Esophagus squamous epithelium (tissue), 5 donors: ENCODE data around the gene ZSWIM5. TPM values are rescaled to one million over a fixed set of nuclear protein-coding genes. Genes with fewer than 3 reads are reported as not detected.
"Not testable (repeated sequence)": the region's sequence is repeated elsewhere in the genome, so short reads cannot be mapped to it uniquely, and the experiment has no call there.

Experiments
- DNase-seq: peaks from one replicate; lab custom pipeline; 2025; lab: John Stamatoyannopoulos, UW
- H3K27ac ChIP-seq, 4 donors: fragments of 200-600 bp; sonication (generic); one replicate each; pipeline ENCODE4 v1.5.1; 2016 to 2019; ENCODE audit warnings: mild to moderate bottlenecking in 1 of 4
- H3K27me3 ChIP-seq, 4 donors: fragments of 200-600 bp; sonication (generic); 1 replicate in 3 of 4; 2 replicates in 1 of 4; pipeline versions ENCODE4 v1.5.1 to v1.6.0; 2017 to 2021; ENCODE audit warnings: antibody characterized with exemption in 1 of 4
- H3K36me3 ChIP-seq, 3 donors: fragments of 200-600 bp; sonication (generic); one replicate each; pipeline ENCODE4 v1.5.1; 2016 to 2019
- H3K4me1 ChIP-seq, 3 donors: fragments of 200-600 bp; sonication (generic); one replicate each; pipeline ENCODE4 v1.5.1; 2017 to 2019
- H3K4me3 ChIP-seq, 4 donors: fragments of 200-600 bp; sonication (generic); 1 replicate in 3 of 4; 2 replicates in 1 of 4; pipeline ENCODE4 v1.5.1; 2016 to 2019; ENCODE audit warnings: mild to moderate bottlenecking in 2 of 4, moderate library complexity in 1 of 4
- H3K9me3 ChIP-seq, 3 donors: fragments of 200-600 bp; sonication (generic); one replicate each; pipeline ENCODE4 v1.5.1; 2016 to 2019
- POLR2A ChIP-seq, 4 donors: fragments of 450-650 bp; IDR thresholded peaks; one replicate each; pipeline ENCODE4 v1.6.1; 2017; ENCODE audit warnings: antibody characterized with exemption in 4 of 4, mild to moderate bottlenecking in 4 of 4, moderate library complexity in 3 of 4
- WGBS, 2 donors: methylation state at CpG; one replicate each; pipeline ENCODE4 v1.1.5; 2018; 5-methylcytosine and 5-hydroxymethylcytosine counted together
- intact Hi-C: fragments of 100-400 bp; cut with DNase I; formaldehyde crosslinking; loops from one replicate; pipeline ENCODE4 v1.15.0; 2022
- total RNA-seq, 4 donors: library from RNA; depleted of rRNA; stranded (reverse); fragments of >200 nt; gene quantifications; one replicate each; pipeline ENCODE4 v1.1.0, GENCODE V29; 2016
- TF ChIP-seq, protein P1 (sequence below), 6 experiments: fragments of 450-650 bp in 4 of 6; fragments of 200-600 bp in 2 of 6; sonication (generic) in 2 of 6; IDR thresholded peaks; one replicate each; pipeline ENCODE4 v1.5.1; 2016 to 2019; ENCODE audit warnings: antibody characterized with exemption in 6 of 6, mild to moderate bottlenecking in 4 of 6, moderate library complexity in 4 of 6
- donor health status: DM: yes; HTN: yes; CAD: no.

ZSWIM5 gene
- 1 to 10 TPM in 2 of 4 donors, under 1 TPM in 2; 0.66 to 2.7 (median 1.6) TPM for total RNA-seq

DNA sequence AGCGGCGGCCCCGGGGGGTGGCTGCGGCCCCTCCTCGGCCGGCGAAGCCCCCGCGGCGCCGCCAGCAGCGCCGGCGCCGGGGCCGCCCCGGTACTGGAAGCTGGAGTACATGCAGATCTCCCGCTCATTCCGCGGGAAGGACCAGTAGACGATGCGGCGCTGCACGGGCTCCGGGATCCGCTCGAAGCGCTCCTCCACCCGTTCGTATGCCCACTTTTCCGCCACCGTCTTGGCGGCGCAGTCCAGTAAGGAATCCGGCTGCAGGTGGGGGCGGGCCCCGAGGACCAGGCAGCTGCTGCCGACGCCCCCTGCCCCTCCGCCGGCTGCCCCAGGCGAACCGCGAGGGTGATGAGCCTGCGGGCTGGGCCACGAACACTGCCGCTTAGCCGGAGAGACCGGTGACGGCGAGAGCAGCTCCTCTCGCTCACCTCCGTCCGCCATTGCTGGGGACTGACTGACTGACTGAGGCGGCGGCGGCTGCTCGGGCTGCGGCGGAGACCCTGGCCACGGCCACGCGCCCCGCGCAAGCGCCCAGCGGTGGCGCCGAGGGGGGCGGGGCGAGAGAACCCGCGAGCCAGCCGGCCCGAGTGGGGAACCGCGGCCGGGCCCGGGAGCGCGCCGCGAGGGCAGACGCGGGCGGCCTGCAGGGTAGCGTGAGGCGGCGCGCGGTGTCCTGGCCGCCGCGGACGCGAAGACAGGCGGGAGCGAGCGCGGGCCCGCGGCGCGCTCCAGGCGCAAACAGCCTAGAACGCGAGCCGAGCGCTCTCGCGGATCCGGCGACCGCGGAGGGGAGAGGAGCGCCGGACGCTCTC is at the start of gene ZSWIM5:
Gene ZSWIM5, minus strand, starts transcription at position 696 of the 812 bp plus-strand sequence. Its CDS starts 255 bp downstream, at position 441.
- Histone ChIP-seq H3K4me3 (peak within 1 kb of the TSS; percentile 49 to 93 (median 85)), H3K27me3 (peaks cover 0 to 9% (median 0%) of the 10 kb centered on the region in 4 donors), H3K27ac (peak within 1 kb of the TSS; percentile 64 to 93 (median 90)), H3K4me1 (peaks cover 0 to 24% (median 10%) of the 10 kb centered on the region in 3 donors), H3K36me3 (no peaks in the 10 kb centered on the region), H3K9me3 (no peaks in the 10 kb centered on the region)
- peak in 2 of 4 donors; percentile 45 to 58 for TF ChIP-seq POLR2A (IDR thresholded peaks at IDR 0.05)
- TF ChIP-seq, protein P1, sequence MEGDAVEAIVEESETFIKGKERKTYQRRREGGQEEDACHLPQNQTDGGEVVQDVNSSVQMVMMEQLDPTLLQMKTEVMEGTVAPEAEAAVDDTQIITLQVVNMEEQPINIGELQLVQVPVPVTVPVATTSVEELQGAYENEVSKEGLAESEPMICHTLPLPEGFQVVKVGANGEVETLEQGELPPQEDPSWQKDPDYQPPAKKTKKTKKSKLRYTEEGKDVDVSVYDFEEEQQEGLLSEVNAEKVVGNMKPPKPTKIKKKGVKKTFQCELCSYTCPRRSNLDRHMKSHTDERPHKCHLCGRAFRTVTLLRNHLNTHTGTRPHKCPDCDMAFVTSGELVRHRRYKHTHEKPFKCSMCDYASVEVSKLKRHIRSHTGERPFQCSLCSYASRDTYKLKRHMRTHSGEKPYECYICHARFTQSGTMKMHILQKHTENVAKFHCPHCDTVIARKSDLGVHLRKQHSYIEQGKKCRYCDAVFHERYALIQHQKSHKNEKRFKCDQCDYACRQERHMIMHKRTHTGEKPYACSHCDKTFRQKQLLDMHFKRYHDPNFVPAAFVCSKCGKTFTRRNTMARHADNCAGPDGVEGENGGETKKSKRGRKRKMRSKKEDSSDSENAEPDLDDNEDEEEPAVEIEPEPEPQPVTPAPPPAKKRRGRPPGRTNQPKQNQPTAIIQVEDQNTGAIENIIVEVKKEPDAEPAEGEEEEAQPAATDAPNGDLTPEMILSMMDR (IDR thresholded peaks at IDR 0.05): no peak
- intact Hi-C loops: no loop called here
- DNase-seq: no peak
- WGBS, 2 donors: 0% methylated on average over 6 of the region's 118 CpGs; no CpG with 5 or more reads in 1 of the 2 donors

- Histone ChIP-seq H3K9me3 (peaks cover 0 to 18% (median 17%) of the 10 kb centered on the region in 3 donors), H3K27me3 (peaks cover 0 to 6% (median 0%) of the 10 kb centered on the region in 4 donors), H3K36me3 (no peaks in the 10 kb centered on the region), H3K27ac (no peak overlapping the region), H3K4me3 (no peak overlapping the region), H3K4me1 (no peaks in the 10 kb centered on the region)
- intact Hi-C loops: no loop called here
- DNase-seq: no peak
- TF ChIP-seq, protein P1 (IDR thresholded peaks at IDR 0.05): no peak
- no peak for TF ChIP-seq POLR2A (IDR thresholded peaks at IDR 0.05)
Observed at GRCh38 chr1:45254490-45254889, 48.1 kb upstream of the ZSWIM5 start.

- TF ChIP-seq POLR2A (IDR thresholded peaks at IDR 0.05): no peak
- TF ChIP-seq, protein P1 (IDR thresholded peaks at IDR 0.05): no peak
- Histone ChIP-seq H3K4me1 (no peaks in the 10 kb centered on the region), H3K9me3 (no peaks in the 10 kb centered on the region), H3K36me3 (no peaks in the 10 kb centered on the region), H3K27me3 (peaks cover 0 to 6% (median 0%) of the 10 kb centered on the region in 4 donors), H3K27ac (no peak overlapping the region), H3K4me3 (no peak overlapping the region)
- intact Hi-C loops: no loop called here
- WGBS, 2 donors: 0% methylated on average over 1 of the region's 1 CpG
- no peak for DNase-seq
Observed at GRCh38 chr1:45250544-45250943, 44.1 kb upstream of the ZSWIM5 start.

DNA sequence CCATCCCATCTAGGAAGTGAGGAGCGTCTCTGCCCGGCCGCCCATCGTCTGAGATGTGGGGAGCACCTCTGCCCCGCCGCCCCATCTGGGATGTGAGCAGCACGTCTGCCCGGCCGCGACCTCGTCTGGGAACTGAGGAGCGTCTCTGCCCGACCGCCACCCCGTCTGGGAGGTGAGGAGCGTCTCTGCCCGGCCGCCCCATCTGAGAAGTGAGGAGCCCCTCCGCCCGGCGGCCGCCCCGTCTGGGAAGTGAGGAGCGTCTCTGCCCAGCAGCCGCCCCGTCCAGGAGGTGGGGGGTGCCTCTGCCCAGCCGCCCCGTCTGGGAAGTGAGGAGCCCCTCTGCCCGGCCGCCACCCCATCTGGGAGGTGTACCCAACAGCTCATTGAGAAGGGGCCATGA is 41.6 kb upstream of the ZSWIM5 start:
- H3K4me1 ChIP-seq, H3K27ac ChIP-seq, H3K4me3 ChIP-seq, H3K36me3 ChIP-seq, DNase-seq, intact Hi-C loops, H3K27me3 ChIP-seq, H3K9me3 ChIP-seq: not testable (repeated sequence)
- no CpG with 5 or more reads among the region's 30 CpGs for WGBS, 2 donors

GRCh38 chr1:45246760-45247159 is 40.4 kb upstream of the ZSWIM5 start:
- intact Hi-C loops: no loop called here
- WGBS, 2 donors: 18 to 22% methylated on average over 2 of the region's 2 CpGs
- DNase-seq: no peak
- TF ChIP-seq POLR2A (IDR thresholded peaks at IDR 0.05): no peak
- TF ChIP-seq, protein P1 (IDR thresholded peaks at IDR 0.05): no peak
- H3K4me1 ChIP-seq: no peaks in the 10 kb centered on the region
- H3K9me3 ChIP-seq: no peaks in the 10 kb centered on the region
- no peaks in the 10 kb centered on the region for H3K36me3 ChIP-seq
- H3K27ac ChIP-seq: peak overlapping the region in 3 of 4 donors; percentile 25 to 35 (median 30)
- H3K27me3 ChIP-seq: peaks cover 0 to 3% (median 0%) of the 10 kb centered on the region in 4 donors
- no peak overlapping the region for H3K4me3 ChIP-seq

- H3K4me3 ChIP-seq, intact Hi-C loops, H3K27me3 ChIP-seq, H3K36me3 ChIP-seq, H3K4me1 ChIP-seq, H3K9me3 ChIP-seq, DNase-seq: not testable (repeated sequence)
- WGBS, 2 donors: 30 to 66% methylated on average over 3 of the region's 3 CpGs
- H3K27ac ChIP-seq: peak overlapping the region in 2 of 4 donors; percentile 30 to 35
Observed at GRCh38 chr1:45246359-45246758, 40.0 kb upstream of the ZSWIM5 start.
